Tibial nerve (tissue), 4 donors: ENCODE results near the gene DPM2.

ENCODE experiments used
- EP300 ChIP-seq, 2 donors: sonication (generic); formaldehyde crosslinking; IDR thresholded peaks; one replicate each; pipeline ENCODE4 v1.6.1; 2017; ENCODE audit warnings: antibody characterized with exemption in 2 of 2, mild to moderate bottlenecking in 1 of 2
- TF ChIP-seq, protein P1 (sequence below), 5 experiments: fragments of 200-600 bp in 3 of 5; fragments of 450-650 bp in 2 of 5; sonication (generic) in 3 of 5; IDR thresholded peaks; one replicate each; pipeline ENCODE4 v1.5.1; 2016 to 2019; ENCODE audit warnings: antibody characterized with exemption in 5 of 5, mild to moderate bottlenecking in 3 of 5, moderate library complexity in 2 of 5

DNA sequence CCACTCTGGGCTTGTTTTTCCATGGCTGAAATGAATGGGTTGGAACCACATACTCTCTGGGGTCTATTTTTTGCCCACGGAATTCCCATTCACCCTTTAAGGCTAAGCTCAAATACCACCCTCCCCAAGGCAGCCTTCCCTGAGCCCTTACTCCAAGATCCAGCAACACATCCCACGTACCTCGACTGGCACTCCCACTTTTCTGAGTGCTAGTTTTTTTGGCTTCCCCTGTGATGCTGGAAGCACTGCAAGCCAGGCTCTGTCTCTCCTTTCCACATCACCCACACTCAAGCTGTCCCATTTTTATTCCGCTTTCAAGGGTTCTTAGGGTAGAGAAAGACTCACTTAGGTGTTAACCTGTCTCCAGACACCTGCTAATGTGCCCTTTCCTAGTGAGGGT is 44.3 kb downstream of the DPM2 start:
- TF ChIP-seq, protein P1, sequence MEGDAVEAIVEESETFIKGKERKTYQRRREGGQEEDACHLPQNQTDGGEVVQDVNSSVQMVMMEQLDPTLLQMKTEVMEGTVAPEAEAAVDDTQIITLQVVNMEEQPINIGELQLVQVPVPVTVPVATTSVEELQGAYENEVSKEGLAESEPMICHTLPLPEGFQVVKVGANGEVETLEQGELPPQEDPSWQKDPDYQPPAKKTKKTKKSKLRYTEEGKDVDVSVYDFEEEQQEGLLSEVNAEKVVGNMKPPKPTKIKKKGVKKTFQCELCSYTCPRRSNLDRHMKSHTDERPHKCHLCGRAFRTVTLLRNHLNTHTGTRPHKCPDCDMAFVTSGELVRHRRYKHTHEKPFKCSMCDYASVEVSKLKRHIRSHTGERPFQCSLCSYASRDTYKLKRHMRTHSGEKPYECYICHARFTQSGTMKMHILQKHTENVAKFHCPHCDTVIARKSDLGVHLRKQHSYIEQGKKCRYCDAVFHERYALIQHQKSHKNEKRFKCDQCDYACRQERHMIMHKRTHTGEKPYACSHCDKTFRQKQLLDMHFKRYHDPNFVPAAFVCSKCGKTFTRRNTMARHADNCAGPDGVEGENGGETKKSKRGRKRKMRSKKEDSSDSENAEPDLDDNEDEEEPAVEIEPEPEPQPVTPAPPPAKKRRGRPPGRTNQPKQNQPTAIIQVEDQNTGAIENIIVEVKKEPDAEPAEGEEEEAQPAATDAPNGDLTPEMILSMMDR (IDR thresholded peaks at IDR 0.05) = no peak
- no peak for TF ChIP-seq EP300 (IDR thresholded peaks at IDR 0.05)
